GM20000 (cell line): Measurements from ENCODE around the gene HNRNPAB.

ENCODE experiments used
- DNase-seq: peaks from one replicate; pipeline ENCODE4 v3.0.0; 2012; ENCODE audit warnings: low spot score
- CTCF ChIP-seq: IDR thresholded peaks from 2 replicates; pipeline ENCODE4 v1.5.1; 2012; ENCODE audit warnings: mild to moderate bottlenecking, control low read depth; ENCODE audit errors: extremely low read depth, missing control alignments

The HNRNPAB gene

GRCh38 chr5:178240766-178241165 lies 36.4 kb downstream of the HNRNPAB start:
- TF ChIP-seq CTCF = no peak
- no peak for DNase-seq

- no peak for DNase-seq
- TF ChIP-seq CTCF = no peak
Measured at GRCh38 chr5:178241231-178241663, 36.9 kb downstream of the HNRNPAB start.

- no peak for DNase-seq
- TF ChIP-seq CTCF = no peak
Measured at GRCh38 chr5:178241688-178242231, 37.4 kb downstream of the HNRNPAB start.

- TF ChIP-seq CTCF = no peak
- no peak for DNase-seq
Measured at GRCh38 chr5:178242416-178242815, 38.1 kb downstream of the HNRNPAB start.

GRCh38 chr5:178244576-178244975 lies 40.2 kb downstream of the HNRNPAB start:
- TF ChIP-seq CTCF = no peak
- DNase-seq = no peak

- no peak for TF ChIP-seq CTCF
- no peak for DNase-seq
Measured at GRCh38 chr5:178245389-178245788, 41.1 kb downstream of the HNRNPAB start.

GRCh38 chr5:178246624-178247279 lies 42.4 kb downstream of the HNRNPAB start:
- no peak for DNase-seq
- TF ChIP-seq CTCF = no peak
